ENCODE results near the gene MARF1. TPM values are rescaled to one million over a fixed set of nuclear protein-coding genes. Genes with fewer than 3 reads are reported as not detected.

MARF1 gene
- total and polyA plus RNA-seq, 11 donors, result 11.4 to 61.3 (median 42.0) TPM

- no peak for TF ChIP-seq CTCF (IDR thresholded peaks at IDR 0.05)
- TF ChIP-seq POLR2A (IDR thresholded peaks at IDR 0.05), result no peak
- intact Hi-C loops (cut with DNase I), result no loop called here
- Histone ChIP-seq H3K36me3 (peaks cover 3 to 67% (median 48%) of the 10 kb centered on the region in 9 donors), H3K27ac (peak overlapping the region in 1 of 12 donors; percentile 58), H3K4me3 (no peak overlapping the region), H3K4me1 (peaks cover 0 to 55% (median 6%) of the 10 kb centered on the region in 12 donors), H3K9me3 (no peaks in the 10 kb centered on the region), H3K27me3 (no peaks in the 10 kb centered on the region)
- 87 to 95% (median 93%) methylated on average over 9 of the region's 9 CpGs for whole genome bisulfite sequencing, 4 donors
- ATAC-seq, result no peak
- DNase-seq, result peak in 1 of 5 donors; percentile 16
These were observed 49.7 kb downstream of the MARF1 start for GRCh38 chr16:15593235-15593634.

GRCh38 chr16:15592324-15592723 lies 50.6 kb downstream of the MARF1 start:
- no peaks in the 10 kb centered on the region for H3K9me3 ChIP-seq
- peaks cover 0 to 55% (median 6%) of the 10 kb centered on the region in 12 donors for H3K4me1 ChIP-seq
- no peak overlapping the region for H3K4me3 ChIP-seq
- intact Hi-C loops (cut with DNase I), result no loop called here
- H3K27ac ChIP-seq, result peak overlapping the region in 1 of 12 donors; percentile 96
- no peaks in the 10 kb centered on the region for H3K27me3 ChIP-seq
- WGBS, 4 donors, result 85 to 86% (median 85%) methylated on average over 6 to 9 of the region's 9 CpGs
- ATAC-seq, result no peak
- DNase-seq, result no peak
- peaks cover 3 to 66% (median 43%) of the 10 kb centered on the region in 9 donors for H3K36me3 ChIP-seq
- TF ChIP-seq CTCF (IDR thresholded peaks at IDR 0.05) (no peak), POLR2A (IDR thresholded peaks at IDR 0.05) (no peak)

GRCh38 chr16:15587152-15587825 lies 55.7 kb downstream of the MARF1 start:
- ATAC-seq, result no peak
- WGBS, 4 donors, result 96 to 99% (median 97%) methylated on average over 17 of the region's 17 CpGs
- peaks cover 0 to 68% (median 20%) of the 10 kb centered on the region in 9 donors for H3K36me3 ChIP-seq
- peaks cover 0 to 19% (median 10%) of the 10 kb centered on the region in 12 donors for H3K9me3 ChIP-seq
- TF ChIP-seq POLR2A (IDR thresholded peaks at IDR 0.05), result no peak
- TF ChIP-seq CTCF (IDR thresholded peaks at IDR 0.05), result no peak
- H3K27me3 ChIP-seq, result no peaks in the 10 kb centered on the region
- DNase-seq, result no peak
- intact Hi-C loops (cut with DNase I), result no loop called here
- H3K4me1 ChIP-seq, result peaks cover 0 to 33% (median 5%) of the 10 kb centered on the region in 12 donors
- no peak overlapping the region for H3K27ac ChIP-seq
- no peak overlapping the region for H3K4me3 ChIP-seq

DNA sequence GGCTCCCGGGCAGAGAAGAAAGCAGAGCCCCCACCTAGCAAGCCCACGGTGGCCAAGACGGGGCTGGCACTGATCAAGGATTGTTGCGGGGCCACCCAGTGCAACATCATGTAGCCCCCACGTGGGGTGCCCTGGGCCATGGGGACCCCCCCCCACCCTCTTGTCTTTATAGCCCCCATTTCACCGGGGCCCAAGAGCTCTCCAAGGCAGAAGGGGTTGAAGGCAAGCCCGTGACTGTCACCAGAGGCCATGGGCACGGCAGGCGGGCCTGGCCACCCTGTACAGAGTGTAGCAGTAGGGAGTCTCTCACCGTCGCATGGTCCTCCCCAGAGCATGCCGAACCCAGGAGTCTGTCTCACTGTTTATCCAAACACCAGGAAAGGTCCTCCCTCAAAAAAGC lies 56.2 kb downstream of the MARF1 start:
- Histone ChIP-seq H3K4me3 (no peak overlapping the region), H3K36me3 (peaks cover 0 to 73% (median 24%) of the 10 kb centered on the region in 9 donors), H3K27ac (no peak overlapping the region), H3K27me3 (no peaks in the 10 kb centered on the region), H3K4me1 (peaks cover 0 to 31% (median 6%) of the 10 kb centered on the region in 12 donors), H3K9me3 (peaks cover 0 to 19% (median 10%) of the 10 kb centered on the region in 12 donors)
- TF ChIP-seq CTCF (IDR thresholded peaks at IDR 0.05) (no peak), POLR2A (IDR thresholded peaks at IDR 0.05) (no peak)
- no peak for DNase-seq
- no peak for ATAC-seq
- intact Hi-C loops (cut with DNase I), result no loop called here
- 95 to 100% (median 97%) methylated on average over 6 to 12 of the region's 12 CpGs for WGBS, 4 donors
